Mucosa of gallbladder (tissue), 1 donor: ENCODE results near the gene LRBA. TPM values are rescaled to one million over a fixed set of nuclear protein-coding genes. Genes with fewer than 3 reads are reported as not detected.
A peak's percentile ranks its signal among the peaks of the same experiment; 100 is the strongest.
"Not testable (repeated sequence)": the region's sequence is repeated elsewhere in the genome, so short reads cannot be mapped to it uniquely, and the experiment has no call there.

Source experiments
- DNase-seq: peaks from one replicate; pipeline ENCODE4 v3.0.0-alpha.2; 2020; ENCODE audit warnings: low spot score
- total RNA-seq: library from RNA; stranded (reverse); gene quantifications from one replicate; pipeline ENCODE4 v1.2.1, GENCODE V29; 2021
- donor health status: DM: no; HTN: no; CAD: no.

LRBA gene
- total RNA-seq, 1 donor from 2014 or later = 64.4 TPM

DNA sequence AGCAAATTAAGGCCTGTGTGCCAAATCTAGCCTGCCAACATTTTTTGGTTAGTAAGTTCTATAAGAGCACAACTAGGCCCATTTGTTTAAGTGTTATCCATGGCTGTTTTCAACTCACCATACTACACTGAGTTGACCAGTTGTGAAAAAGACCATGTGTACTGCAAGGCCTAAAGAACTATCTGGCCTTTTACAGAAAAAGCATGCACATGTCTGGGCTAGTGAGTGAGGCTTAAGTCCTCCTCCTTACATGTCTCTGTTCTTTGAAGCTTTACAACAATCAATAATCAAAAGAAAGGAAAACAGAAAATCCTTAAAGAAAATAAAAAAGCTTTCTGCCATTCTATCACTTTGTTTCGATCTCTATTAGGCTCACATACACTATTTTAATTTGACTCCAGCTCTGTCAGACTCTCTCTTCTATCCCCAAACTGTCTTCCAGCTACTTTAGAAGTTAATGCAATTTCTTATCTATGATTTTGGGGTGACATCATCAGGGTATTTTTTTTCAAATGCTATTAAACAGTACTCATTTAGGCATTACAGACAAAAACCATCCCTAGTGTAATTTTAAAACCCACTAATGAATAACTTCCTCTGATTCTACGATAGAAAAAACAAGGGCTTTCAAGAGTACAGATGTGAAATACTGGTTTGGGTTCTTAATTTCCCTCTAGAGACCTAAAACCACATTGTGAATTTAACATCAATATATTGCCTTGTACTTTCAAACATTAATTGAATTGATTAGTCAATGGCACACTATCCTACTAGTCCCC is 271.3 kb downstream of the LRBA start:
- DNase-seq = no peak

DNA sequence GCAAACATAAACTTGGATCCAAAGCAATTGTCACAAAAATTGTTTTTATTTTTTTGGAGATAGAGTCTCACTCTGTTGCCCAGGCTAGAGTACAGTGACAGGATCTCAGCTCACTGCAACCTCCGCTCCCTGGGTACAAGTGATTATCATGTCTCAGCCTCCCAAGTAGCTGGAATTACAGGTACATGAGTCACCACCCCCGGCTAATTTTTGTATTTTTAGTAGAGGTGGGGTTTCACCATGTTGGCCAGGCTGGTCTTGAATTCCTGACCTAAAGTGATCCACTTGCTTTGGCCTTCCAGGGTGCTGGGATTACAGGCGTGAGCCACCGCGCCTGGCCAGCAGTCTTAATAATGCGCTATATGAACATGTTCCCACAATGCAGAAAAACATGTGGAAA is 272.2 kb downstream of the LRBA start:
- DNase-seq = not testable (repeated sequence)

DNA sequence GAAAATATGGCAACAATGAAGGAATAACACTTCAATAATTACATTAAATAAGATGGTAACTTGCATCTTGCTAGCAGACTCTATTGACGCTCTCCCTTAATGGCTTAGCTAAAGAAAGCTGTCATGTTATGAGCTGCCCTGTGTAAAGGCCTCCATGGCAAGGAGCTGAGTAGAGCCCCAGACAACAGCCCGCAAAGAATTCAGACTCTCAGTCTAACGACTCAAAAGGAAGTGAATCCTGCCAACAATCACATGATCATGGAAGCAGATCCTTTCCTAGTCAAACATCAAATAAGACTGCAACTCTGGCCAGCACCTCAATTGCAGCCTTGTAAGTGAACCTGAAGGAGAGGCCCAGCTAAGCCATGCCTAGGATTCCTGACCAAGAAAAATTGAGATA is 275.5 kb downstream of the LRBA start:
- no peak for DNase-seq

DNA sequence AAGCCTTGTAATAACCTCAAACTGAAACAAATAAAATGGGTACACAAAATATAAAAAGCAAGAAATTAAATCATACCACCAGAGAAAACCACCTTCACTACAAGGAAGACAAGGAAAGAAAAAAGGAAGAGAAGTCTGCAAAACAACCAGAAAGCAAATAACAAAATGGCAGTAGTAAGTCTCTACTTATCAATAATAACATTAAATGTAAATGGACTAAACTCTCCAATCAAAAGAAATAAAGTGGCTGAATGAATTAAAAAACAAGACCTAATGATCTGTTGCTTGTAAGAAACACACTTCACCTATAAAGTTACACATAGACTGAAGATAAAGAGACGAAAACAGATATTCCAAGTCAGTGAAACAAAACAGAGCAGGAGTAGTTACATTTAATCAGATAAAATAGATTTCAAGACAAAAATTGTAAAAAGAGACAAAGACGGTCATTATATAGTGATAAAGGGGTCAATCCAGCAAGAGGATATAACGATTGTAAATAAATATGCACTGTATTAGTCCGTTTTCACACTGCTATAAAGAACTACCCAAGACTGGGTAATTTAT is 289.0 kb downstream of the LRBA start:
- DNase-seq = no peak

DNA sequence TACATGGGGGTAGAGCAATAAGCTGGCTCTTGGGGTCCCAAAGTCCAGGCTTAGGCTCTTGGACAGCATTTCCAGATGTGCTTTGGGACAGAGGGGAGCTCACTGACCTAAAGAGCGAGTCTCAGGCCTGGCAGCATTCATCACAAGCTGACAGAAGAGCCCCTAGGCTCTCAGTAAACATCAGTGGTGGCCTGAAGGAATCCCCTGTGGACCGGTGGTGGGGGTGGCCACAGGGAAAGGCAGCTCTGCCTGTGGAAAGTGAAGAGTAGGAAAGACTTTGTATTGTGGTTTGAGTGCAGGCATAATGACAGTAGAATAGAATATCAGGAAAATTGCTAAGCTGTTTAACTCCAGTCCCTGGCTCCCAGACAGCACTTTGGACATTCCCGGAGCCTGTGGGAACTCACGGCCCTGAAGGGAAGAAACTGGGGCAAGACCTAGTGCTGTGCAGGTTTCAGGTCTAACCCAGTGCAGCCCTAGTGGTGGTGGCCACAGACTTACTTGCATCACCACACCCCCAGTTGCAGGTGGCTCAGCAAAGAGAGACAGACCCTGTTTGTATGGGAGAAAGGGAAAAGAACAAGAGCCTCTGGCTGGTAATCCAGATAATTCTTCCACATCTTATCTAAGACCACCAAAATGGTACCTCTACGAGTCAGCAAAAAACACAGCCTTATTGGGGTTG is 291.2 kb downstream of the LRBA start:
- DNase-seq = no peak

DNA sequence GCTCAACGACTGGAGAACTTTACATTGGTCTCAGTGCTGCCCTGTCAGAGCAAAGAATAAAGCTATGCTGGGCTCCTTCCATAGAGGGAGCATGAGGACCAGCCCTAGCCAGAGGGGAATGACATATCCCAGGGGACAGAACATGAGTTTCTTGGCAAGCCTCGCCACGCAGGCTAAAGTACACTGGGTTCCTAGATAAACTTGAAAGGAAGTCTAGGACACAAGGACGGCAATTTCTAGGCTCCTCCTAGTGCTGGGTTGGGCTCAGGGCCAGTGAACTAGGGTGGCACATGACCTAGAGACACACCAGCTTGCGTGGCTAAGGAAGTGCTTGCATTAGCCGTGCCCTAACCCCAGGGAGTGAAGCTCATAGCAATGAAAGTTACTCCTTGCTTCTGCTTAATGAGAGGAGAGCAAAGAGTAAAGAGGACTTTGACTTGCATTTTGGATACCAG is 292.1 kb downstream of the LRBA start:
- DNase-seq = peak; percentile 93

DNA sequence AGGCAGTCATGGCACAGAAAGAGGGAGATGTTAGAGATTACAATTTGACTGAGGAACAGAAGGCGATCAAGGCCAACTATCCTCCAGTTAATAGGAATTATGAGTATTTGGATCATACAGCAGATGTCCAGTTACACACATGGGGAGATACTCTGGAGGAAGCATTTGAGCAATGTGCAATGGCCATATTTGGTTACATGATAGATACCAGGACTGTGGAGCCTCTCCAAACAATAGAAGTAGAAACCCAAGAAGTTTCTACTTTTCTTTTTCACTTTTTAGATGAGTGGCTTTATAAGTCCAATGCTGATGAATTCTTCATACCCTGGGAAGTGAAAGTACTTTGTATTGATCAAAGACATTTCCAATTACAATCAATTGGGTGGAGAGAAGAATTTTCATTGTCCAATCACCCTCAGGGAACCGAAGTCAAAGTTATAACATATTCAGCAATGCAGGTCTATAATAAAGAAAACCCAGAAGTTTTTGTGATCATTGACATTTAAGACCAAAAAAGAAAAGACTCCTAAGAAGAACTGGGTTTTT is 294.0 kb downstream of the LRBA start:
- DNase-seq = no peak

DNA sequence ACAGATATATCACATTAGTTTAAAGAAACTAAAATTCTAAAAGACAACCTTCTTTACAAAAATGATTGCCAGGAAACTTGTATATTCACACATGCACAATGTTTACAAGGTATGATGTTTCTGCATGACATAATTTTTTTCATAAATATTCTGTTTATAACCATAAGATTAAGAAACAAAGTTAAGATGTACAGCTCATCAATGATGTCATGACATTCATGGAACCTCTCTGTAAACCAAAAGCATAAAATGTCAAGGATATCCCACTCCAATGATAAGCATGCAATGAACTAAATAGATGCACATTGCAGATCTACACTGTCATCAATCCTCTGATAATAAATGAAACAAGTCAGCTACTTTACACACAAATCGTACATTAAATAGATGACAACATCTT is 297.1 kb downstream of the LRBA start:
- no peak for DNase-seq

DNA sequence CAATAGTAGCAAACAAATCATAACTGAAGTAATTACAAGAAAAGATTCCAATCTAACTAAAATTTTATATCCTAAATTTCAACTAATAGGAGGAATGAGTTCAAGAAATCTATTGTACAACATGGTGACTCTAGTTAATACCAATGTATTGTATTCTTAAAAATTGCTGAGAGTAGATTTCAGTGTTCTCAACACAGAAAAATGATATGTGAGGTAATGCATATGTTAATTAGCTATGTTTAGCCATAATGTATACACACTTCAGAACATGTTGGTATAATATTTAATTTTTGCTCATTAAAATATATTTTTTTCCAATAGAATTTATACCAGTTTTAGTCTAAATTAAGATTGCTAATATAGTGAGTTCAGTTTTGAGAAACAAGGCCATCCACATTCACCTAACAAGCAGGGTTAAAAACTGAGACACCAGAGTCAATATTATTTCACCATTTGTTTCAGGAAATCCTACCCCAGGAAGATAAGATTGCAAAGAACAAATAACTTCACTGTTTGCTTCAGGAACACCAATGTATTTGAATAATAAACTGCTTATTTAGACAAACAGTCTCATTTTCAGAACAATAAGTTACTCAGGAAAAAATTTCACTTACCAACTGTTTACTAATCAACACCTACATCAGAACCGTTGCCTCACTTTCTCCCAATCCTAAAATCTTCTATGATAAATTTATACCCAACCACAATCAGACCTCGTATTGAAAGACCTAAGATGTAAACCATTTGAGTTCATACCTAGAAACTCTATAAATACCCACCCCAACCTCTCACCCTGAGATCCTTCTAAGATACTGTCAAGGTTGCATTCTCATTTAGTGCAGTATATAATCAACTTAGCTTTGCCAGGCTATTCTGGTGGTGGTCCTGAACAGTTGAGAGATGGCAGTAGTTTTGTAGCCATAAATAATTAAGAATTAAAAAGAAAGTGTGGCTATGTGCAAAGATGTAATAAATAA is 300.3 kb downstream of the LRBA start:
- no peak for DNase-seq

DNA sequence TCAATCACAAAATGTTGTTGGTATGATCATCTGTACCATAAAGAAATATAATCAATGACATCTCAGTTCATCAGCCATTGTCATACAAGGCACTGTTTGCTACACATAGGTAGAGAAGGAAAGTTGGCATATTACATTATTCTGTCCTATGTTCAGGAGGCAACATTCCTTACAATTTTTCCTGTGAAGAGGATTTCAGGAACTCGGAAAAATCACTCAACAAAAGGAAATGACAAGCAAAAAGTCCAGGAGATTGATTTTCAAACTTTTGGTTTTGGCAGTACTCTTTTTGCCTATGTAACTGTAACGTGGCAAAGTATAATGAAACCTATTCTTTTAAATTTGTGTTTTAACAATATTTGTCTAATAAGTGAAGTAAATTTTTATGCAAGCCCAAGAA is 301.8 kb downstream of the LRBA start:
- DNase-seq = no peak

DNA sequence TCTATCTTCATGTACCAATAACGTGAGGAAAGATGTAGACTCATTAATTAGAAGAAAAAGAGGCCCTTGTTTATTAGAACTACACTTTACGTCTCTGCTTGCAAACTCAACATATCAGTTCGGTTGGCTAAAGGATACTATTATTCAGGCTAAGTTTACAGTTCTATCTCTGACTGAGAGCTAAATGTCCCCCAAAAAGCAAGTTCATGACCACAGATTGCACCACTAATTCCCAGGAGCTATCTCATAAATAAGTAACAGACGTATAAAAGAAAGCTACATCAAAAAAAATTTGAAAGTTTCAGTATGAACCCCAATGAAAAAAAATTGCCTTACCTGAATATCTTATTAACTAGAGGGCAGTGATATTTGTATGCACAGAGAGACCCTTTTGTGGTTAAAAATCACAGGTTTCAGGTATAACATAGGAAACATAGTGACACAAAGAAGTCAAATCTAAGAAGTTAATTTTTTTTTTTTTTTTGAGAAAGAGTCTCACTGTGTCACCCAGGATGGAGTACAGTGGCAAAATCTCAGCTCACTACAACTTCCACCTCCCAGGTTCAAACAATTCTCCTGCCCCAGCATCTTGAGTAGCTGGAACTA is 304.2 kb downstream of the LRBA start:
- no peak for DNase-seq

DNA sequence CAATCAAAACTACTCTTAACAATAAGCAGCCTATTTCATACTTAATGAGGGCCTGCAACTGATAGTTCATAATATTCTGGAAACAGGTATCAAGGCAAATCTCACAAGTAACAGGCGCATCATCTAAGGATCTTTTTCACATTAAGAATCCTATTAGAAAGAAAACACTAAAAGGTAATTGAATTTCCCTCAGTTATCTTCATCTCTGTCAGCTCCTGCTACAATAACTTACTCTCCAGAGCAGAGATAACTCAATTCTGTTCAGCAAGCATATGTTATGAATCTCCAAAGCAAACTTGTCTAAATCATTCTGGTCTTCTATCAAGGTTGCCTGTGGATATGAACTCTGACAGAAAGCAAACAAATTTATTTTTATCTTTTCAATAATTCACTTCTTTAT is 307.1 kb downstream of the LRBA start:
- DNase-seq = no peak

DNA sequence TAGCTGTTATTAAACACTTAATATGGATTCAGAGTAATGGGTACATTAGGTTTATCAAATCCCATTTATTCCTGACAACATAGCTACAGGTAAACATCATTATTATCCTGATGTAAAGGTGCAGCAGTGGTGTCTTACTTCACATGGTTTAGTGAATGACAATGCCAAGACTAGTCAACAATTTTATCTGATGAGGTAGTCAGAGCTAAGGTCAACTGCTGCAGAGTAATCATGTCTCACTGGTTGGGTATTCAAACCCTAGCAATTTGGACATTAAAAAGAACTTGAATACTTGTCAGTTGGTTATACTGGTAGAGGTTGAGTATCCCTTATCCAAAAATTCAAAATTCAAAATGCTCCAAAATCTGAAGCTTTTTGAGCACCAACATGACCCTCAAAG is 315.5 kb downstream of the LRBA start:
- no peak for DNase-seq

DNA sequence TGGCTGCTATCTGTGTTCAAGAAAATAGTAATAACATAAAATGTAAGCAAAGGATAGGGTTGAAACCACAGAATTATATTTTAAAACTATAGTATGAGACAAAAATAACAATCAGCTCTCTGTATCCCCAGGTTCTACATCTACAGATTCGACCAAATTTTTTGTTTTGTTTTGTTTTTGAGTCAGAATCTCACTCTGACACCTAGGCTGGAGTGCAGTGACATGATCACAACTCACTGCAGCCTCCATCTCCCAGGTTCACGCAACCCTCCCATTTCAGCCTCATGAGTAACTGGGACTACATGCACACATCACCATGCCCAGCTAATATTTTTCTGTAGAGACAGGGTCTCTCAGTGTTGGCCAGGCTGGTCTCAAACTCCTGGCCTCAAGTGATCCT is 319.9 kb downstream of the LRBA start:
- DNase-seq = no peak

DNA sequence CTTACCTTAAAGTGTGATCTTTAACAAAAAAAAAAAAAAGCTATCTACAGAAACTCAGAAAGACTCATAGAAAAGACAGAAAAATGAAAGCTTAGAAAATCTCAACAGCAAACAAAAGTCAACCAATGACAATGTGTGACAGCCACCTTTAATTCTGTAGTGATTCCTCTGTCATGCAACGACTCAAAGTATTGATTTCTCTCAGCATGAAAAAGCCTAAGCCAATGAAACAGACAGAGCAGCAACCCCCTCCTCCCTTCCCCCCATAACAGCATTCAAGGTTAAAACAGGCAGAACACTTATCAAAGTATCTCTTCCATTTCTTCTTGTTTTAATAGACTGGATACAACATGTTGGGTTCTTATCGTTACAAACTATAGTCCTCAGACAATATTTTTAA is 320.6 kb downstream of the LRBA start:
- DNase-seq = no peak

DNA sequence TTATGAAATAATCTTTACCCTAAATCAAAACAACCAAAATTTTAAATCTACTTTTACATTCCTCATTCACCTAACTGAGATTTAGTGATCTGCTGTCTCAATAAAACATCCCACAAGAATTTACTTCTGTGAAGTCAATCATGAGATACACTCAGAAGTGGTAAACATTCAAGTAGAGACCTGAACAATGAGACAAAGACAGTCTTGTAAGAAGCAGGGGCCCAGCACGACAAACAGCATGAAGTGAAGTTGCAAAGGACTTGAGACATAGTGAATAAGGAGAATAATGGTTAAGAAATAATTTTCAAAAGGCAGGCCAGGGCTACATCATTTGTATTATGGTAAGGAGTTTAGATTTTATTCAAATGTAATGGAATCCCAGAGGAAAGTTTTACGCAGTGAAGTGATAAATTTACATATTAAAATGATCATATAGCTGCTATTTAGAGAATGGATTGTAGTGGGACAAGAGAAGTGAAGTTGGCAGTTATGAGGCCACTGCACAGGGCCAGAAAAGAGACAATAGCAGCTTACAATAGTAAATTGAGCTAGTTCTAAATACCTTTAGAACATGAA is 331.2 kb downstream of the LRBA start:
- DNase-seq = no peak

DNA sequence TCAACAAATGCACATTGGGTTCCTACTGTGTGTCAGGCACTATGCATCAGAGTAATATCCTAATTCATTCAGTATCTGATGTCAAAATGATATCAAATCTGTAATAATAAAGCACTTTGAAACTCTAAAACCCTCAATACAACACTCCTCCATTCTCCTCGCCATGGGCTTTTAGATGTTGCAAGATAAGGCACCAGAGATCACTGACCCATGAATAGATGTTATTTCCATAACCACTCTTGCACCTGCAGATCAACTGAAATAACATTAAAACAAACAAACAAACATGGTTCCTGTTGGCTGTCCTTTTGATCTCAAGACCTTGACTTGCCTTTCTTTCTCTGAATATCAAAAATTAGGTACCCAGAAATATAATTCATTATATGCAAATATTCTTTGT is 333.0 kb downstream of the LRBA start:
- DNase-seq = no peak

DNA sequence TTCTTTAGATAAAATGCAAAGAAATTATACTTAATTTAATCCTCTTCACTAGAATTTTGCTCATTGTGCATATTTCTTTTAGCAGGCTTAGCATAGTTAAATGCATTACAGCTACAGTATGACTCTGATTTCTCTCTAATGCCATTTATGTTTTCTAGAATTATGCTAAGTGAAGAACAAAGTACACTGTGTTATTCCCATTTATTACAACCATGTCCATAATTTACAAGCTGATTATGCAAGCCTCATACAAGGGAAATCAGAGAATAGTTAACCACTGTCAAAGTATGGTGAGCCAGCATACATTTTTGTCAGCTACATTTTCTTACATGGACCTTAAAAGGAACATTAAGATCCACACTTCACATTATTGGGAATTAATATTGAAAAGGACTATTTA is 334.0 kb downstream of the LRBA start:
- DNase-seq = no peak

DNA sequence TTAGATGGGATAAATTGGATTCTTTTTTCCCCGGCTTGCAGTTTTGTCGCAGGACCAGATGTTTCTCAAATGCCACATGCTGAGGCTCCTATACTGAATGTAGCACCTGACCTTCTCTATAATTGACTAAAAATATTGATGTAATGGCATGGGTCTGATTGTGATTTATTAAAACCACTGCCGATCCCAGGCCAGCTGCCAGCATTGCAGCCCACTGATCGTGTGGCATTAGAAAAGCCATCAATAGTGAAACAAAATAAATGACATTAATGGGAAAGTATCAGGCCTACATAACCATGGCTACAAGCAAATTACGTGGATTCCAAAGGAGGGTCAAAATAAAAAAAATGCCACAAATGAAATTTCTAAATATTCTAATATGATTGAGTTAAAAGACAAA is 334.4 kb downstream of the LRBA start:
- no peak for DNase-seq

DNA sequence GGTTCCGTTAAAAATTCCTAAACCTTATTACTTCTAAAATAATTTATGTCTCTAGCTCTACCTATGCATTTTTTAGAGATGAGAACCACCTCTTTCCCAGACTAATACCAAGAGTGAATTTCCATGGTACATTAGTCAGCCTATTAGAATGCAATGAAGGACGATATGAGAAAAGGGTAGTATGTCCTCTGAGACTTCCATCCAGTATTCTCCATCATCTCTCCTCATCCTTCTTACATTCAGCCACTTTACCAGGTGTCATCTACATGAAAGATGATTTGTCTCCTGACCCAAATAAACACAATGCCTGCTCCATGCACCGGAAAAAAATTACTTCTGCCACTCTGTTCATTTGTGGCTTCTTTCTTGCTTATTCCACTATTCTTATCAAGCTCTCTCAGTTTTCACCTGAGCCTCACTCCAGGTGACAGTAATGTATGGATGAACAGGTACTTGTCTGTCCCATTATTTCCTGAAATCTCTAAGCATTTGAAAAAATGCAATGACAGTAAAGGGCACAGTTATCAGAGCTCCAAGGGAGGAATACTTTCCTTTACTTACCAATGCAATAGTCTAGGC is 335.2 kb downstream of the LRBA start:
- DNase-seq = no peak
